HG03442 (cell line): ENCODE measurements around the gene KCNQ5.

ENCODE experiments used
- ATAC-seq: cut with Tn5 transposase; IDR thresholded peaks from one replicate; pipeline ENCODE4 v1.9.1; 2021; ENCODE audit warnings: mild to moderate bottlenecking, moderate library complexity; ENCODE audit not compliant: unreplicated experiment

The KCNQ5 gene

DNA sequence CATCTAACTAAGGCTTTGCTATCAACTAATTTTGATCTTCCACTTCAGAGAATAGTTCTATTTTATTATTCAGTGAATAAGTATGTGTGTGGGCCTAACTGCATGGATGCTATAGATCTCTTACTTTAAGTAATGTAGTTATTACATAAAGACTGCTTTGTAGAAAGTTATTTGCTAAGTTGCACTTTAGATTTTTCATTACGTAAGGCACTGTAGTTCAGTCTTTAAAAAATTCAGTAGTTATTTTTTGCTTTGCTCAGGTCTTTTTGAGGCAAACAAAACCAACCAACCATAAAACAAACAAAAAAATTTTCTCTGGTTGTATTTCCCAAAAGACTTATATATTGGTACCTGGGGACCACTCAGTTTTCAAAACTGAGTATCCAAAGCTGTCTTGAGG, 53.0 kb downstream of the KCNQ5 start:
- ATAC-seq: no peak

DNA sequence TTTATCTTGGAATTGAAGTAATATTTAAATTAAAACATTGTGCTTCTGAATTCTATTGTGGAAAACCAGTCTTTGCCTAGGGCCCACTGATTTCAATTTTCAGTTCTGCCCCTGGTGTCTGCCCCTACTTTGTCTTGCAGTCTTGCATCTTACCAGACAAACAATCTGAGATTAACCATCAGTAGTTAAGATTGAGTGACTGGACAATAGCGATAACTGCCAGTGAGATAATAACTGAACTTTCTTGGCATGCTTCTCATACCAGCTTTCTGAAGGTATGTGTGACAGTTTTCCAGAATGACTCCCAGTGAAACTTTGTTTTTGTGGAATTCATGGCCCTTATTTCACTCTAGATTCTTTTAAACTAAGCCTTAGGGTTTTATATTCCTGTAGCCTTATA, 53.5 kb downstream of the KCNQ5 start:
- no peak for ATAC-seq

DNA sequence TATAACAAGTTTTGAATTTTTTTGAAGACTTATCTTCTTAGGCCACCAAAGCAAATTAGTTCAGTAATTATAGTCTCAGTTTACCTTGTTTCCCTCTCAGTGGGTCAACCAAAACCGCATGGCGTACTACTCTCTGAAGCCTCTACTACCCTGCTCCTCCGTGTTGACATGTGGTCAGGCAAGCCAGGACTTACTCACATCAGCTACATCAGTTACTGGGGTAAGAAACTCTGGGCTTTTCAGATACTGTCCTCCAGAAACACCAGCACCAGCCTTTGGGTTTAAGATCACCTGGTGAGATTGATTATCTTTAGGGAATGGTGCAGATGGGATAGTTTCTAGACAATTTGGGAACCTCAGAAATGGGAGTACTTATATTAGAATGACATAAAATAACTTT, 55.1 kb downstream of the KCNQ5 start:
- no peak for ATAC-seq

DNA sequence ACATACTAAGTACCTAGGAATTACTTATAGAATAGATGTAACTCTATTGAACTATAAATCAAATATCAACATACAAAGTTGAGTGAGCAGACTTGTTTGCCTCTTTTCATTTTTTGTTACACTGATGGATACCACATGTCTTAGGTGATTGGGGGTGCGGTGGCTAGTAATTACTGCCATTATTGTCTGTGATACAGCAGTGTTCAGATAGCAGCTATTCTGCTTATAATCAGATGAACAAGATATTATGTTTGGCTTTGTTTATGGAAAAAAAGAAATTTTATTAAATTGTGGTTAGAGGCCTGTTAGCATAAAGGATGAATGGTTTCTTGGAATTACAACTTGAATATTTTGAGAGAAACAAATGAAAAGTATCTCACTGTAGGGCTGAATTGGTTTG, 55.9 kb downstream of the KCNQ5 start:
- no peak for ATAC-seq

DNA sequence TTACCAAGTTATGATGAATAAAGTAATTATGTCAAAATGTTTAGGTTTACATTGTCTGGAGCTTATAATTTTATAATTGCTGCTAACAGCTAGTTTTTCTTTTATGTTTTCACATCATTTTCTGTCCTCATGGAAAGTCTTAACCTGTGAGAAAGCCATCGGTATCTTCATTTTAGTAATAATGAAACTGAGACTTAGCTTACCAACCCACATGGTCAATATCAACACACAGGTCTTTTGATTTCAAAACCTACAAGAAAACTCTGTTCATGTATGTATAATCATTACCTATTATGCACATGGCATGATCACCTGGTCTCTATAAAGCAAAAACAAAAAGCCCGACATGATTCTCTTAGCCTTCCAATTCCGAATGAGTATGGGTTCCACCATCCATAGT, 61.9 kb downstream of the KCNQ5 start:
- ATAC-seq: peak; percentile 90

DNA sequence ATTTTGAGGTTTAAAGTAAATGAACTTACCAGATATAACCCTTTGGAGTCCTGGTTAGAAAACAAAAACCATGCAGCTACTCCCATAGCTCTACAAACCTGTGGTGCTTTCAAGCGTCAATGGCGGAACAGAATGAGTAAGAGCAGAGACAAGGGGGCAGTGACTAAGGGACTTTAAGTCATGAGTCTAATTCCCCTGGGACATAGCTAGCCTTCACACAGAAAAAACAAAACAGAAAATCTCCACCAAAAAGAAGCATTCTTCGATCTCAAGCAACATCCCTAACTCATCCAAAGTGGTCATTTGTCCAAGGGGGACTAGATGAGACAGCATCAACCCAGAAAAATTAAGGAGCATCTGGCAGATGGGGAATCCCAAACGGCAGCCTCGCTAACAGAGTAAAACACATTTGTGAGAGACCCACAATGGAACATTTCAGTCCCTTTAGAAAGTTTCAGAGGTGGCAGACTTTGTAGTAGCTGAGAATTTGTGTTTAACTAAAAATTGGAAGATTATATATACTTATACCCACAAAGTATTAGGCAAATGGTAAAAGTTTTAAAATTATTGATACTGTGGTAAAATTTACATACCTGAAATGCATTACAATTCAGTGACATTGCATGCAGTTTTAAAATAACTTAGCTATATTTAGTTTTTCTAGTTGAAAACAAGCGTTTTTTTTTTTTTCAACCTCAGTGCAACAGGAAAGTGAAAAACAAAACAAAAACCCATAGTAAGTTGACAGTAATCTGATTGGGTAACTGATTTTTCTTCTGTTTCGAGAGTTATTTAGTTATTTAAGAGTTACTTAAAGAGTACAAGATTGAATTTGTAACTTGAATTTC, 67.5 kb downstream of the KCNQ5 start:
- peak; percentile 89 for ATAC-seq

DNA sequence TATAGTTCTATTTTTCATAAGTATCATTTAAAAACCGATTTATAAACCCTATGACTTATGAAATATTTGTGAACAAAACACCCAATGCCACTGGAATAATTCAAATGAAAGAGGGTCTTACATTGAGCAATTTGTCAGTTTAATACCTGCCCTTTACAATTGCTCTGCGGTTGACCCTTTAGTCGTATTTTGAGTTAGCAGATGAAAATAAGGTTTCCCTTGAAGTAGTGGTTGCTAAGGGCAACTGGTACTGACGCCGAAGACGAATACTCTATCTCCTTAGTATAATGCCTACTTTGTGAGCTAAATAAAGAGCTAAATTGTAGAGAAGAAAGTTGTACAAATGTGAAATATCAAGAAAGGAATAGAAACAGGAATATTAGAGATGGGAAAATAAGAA, 69.4 kb downstream of the KCNQ5 start:
- no peak for ATAC-seq

DNA sequence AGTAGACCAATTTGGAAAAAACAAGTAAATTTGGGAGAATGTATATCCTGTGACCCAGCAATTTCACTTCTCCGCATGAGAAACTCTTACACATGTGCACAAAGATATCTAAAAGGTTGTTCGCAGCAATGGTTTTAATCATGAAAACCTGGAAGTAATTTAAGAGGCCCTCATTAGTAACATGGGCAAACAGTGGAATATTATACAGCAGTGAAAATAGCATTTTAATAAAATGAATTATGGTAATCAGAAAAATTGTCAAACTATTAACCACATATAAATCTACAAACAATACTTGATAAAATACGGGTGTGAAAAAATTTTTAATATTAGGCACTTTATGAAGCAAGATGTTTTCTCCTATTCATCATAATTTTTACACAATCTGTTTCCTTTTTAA, 74.2 kb downstream of the KCNQ5 start:
- ATAC-seq: no peak

DNA sequence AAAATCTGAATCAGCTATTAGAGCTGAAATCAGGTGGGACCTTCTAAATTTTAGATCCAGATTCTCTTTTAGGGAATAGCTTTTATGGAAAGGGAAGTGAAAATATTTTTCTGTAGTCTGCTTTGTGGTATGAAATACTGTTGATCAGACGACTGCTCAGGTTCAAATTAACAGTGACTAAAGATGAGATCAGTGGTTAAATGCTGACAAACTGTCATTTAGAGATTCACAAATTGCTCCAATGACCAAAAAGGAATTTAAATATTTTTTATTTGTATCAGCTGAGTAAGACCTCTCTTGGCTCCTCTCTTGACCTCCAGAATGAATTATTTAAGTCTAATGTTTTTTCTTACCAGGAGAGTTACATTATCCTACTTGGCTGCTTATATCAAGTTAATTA, 77.3 kb downstream of the KCNQ5 start:
- peak; percentile 49 for ATAC-seq

DNA sequence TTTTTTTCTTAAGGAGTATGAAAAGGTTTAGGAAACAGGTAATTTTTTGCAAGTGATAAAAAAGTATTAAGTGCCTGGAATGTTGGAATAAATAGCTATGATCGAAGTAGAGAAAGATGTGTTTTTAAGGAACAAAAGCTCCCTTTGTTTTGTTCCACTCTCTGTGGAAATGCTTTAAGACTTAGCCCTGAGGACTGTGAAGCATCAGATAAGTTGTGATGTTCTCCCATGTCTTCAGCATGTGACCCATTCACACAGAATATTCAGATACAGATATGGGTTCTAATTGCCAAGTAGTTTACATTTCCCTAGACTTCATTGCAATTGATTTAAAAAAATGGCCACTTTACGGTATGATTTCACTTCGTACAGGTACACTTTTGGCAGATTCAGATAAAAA, 80.6 kb downstream of the KCNQ5 start:
- ATAC-seq: no peak

DNA sequence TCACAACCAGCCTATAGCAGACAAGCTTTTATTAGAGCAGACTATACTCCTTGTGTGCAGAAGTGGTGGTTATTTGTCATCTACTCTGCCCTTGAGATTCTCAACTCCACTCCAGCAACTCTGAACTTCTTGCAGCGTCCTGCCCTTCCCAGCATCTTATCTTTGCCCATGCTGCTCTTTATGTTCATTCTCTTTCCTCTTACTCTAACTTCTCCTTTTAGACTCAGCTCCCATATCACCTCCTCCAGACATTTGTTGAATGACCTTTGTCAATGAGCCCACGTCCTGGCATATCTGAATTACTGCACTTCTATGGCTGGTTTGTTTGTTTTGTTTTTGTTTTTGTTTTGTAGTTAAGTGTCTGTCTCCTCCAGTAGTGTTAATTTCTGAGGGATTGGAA, 81.2 kb downstream of the KCNQ5 start:
- ATAC-seq: no peak

DNA sequence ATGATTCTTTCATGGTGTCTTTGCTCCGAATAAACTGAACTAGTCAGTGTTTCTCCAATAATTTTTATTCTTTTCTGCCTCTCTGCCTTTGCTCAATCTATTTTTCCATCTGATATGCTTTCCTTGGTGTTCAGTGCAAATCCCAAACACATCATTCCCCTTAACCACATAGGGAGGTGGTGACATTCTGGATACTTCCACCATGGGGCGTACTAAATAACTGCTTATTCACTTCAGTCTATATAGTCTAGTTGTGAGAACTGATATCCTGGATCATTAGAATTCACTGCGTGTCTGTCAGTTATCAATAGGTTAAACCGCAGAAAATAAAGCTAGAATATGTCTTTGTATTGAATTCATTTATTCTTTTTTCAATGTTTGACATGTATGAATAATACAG, 83.1 kb downstream of the KCNQ5 start:
- ATAC-seq: no peak

DNA sequence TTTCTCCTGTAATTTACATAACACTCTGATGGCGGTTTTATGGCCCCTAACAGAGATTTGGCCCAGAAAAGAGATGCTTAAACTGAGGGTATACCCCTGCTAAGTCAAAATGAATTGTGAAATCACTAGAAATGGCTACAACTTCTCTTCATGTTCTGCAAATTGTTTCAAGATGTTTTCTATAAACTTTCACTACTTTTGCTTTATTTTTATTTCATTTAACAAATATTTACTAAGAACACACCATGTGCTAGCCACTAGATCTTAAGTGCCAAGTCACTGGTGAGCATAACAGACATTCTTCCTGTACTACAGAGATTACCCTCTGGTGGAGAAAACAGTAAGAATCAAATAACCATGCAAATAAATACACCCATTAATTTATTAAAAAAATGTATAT, 87.6 kb downstream of the KCNQ5 start:
- ATAC-seq: no peak

DNA sequence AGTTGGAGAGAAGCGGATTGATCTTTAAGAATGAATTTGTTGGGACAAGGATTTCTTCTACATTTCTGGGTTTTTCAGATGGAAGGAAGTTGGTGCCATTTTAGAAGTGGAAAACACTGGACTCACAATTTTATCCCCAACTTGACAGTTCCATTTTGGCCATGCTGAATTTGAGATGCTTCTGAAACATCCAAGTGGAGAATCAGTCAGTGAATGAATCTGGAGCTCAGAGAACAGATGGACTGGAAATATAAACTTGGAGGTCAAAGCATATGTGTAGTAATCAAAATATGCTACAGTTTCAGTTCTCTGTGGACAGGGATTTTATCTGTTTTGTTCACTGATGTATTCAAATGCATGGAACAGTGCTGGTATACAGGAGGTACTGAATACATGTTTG, 89.9 kb downstream of the KCNQ5 start:
- no peak for ATAC-seq

DNA sequence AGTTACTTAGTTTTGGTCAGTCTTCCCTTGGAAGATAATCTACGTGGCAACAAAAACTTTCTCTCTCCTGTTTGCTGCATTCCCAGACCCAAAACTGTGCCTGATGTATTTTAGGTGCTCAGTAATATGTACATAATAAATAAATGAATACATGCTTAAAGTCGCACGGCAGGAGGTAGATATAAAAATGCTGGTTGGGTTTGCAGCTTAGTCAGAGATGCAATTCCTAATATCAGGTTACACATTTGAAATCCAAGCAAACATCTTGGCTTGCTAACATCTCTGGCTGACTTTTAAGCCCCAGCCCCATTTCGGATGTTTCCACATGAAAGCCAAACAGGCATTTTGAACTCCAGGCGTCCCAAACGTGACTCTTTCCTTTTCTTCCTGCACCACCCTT, 91.0 kb downstream of the KCNQ5 start:
- no peak for ATAC-seq

DNA sequence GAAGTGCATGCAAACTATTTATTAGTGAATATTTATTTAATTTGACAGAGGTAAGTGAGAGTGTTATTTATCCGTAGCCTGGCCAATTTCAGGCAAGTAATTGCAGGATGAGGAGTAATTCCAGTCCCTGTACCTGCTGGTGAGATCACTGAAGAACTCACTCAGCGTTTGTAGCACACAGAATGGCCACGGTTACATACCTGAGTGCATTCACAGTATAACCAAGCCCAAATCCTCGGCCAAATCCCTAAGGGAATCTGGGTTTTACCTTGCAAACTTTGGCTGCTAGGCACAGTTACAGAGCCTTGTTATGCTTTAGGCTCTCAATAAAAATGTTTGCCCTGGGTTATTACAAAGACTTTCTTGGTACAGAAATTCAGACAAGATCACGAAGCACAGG, 93.3 kb downstream of the KCNQ5 start:
- no peak for ATAC-seq

DNA sequence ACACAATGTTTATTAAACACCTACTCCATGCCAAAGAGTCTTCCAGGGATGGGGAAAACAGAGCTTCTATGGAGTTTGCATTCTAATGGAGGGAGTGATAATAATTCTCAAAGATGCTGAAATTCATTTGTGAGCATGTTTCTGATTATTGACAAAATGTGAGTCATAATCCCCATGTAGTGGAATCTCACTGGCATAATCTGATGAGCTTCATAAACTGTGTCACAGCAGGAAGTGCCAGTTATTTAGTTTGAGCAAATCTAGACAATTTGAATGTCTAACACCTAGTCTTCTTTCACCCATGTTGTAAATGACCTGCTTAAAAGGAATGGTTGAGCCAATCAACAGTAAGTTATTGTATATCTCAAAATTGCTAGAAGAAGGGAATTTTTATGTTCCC, 95.1 kb downstream of the KCNQ5 start:
- no peak for ATAC-seq

DNA sequence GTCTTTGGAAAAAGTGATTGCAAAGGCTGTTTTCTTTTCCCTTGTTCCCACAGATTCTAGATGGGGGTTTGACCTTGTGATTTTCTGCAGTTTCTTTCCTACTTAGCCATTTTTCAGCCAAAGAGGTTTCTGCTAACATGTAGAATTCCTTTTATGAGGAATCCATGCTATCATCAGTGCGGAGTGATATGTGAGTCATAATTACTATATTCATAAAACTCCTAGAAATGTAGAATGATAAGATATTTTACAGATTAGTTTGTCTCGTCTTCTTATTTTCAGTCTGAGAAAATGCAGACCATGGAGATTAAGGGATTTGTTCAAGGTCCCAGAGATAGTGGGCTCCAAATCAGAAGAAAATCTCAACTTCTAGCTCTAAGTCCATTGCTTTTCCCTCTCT, 98.6 kb downstream of the KCNQ5 start:
- ATAC-seq: no peak

DNA sequence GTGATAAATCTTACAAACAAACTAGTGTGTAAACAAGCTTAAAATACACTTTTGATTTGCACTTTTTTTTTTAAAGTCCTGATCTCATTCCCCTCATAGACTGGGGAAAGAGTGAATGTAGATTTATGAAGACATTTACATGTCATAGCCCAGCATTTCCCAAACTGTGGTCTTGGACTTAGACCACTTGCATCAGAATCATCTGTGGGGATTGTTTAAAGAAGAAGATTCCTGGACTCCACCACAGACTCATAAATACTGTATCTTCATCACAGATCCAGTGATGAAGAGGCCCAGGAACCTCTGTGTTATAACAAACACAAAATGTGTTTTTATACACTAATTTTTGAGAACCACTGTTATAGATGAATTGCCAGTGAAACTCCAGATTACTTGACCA, 99.5 kb downstream of the KCNQ5 start:
- ATAC-seq: no peak

DNA sequence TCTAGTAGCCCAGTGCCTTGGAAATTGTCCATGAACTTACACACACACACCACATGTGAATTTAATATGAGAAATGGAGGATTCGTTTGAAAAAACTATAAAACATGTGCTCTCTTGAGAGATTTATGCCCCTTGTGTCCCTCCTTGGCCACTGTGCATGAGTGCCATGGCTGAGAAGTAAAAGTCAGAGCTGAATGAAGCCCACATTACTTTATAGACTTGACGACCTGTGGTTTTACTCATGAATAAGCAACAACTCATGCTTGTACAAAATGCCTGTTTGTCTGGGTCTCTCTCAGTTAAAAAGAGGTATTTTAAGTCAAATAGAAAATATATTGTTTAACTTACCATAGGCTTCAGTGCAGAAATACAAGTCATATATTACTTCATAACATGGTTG, 102.7 kb downstream of the KCNQ5 start:
- peak; percentile 91 for ATAC-seq

DNA sequence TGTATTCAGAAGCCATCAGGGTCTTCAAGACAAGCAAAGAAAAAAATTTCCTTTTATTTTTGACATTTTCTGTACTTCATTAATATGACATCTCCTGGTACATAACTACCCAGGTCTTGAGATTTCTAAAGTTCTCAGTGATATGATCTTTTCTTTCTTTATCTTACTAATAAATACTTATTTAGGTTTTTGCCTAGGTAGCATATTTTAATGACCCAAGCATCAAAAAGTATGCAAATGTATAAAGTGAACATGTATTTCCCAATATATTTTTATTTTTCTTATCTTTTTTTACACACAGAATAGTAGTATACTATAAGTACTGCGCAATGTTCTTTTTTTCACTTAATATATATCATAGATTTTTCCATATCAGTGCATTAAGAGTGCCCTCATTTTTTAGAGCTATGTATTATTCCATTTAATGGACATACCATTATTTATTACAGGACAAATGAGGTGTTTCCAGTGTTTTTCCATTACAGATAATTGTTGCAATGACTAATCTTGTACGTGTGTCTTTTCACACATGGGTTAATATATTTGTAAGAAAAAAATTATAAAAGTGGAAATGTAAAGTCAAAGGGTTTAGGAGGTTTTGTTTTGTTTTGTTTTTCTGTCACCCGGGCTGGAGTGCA, 107.0 kb downstream of the KCNQ5 start:
- ATAC-seq: no peak

DNA sequence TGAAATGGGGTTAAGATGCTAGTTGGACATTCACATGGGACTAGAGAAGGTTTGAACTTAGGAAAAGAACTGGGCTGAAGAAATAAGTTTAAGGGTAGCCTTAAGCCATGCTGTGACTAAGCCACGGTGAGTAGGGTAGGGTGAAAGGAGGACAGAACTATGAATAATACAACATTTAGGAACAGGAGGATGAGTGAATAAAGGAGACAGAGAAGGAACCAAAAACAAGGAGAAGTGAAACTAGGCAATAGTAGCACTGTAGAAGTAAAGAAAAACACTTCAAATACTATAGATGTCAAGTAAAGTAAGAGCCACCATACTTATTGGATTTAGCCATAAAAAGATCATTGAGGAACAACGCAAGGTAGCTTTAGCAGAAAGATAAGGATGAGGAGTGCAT, 111.2 kb downstream of the KCNQ5 start:
- ATAC-seq: no peak

DNA sequence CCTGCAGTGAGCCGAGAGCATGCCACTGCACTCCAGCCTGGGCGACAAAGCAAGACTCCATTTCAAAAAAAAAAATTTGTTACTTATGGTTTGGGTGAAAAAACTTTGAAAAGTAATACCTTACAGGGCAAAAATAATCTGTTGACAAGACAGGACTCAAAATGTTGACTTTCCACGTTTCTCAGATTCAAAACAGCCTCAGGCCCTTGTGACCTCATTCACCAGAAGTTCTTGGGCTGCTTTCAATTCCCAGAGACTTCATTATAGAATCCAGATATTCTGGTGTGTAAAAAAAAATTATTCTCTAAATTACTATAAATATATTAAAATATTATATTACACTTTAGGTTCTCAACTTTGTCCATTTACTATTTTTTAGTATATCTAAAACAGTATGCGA, 116.2 kb downstream of the KCNQ5 start:
- ATAC-seq: no peak
